Gastroesophageal sphincter (tissue), 4 donors: ENCODE data around the gene ADAM22. TPM values are rescaled to one million over a fixed set of nuclear protein-coding genes. Genes with fewer than 3 reads are reported as not detected.

ENCODE experiments used
- ATAC-seq: fragments of 150-250 bp; one replicate; pipeline ENCODE4 v1.9.1; 2016; ENCODE audit warnings: mild to moderate bottlenecking, moderate library complexity
- H3K27ac ChIP-seq, 4 donors: fragments of 200-600 bp; sonication (generic) in 3 of 4; 1 replicate in 3 of 4; 2 replicates in 1 of 4; pipeline ENCODE4 v1.5.1; 2016 to 2019
- H3K27me3 ChIP-seq: fragments of 200-600 bp; sonication (generic); one replicate; pipeline ENCODE4 v1.5.1; 2019
- H3K36me3 ChIP-seq, 2 donors: fragments of 200-600 bp; sonication (generic); one replicate each; pipeline ENCODE4 v1.5.1; 2019; ENCODE audit warnings: control low read depth in 1 of 2
- H3K4me1 ChIP-seq, 3 donors: fragments of 200-600 bp; sonication (generic); 1 replicate in 2 of 3; 2 replicates in 1 of 3; pipeline ENCODE4 v1.5.1; 2016 to 2019; ENCODE audit warnings: control low read depth in 2 of 3
- H3K4me3 ChIP-seq, 2 donors: fragments of 200-600 bp; sonication (generic); one replicate each; pipeline ENCODE4 v1.5.1; 2019; ENCODE audit warnings: mild to moderate bottlenecking in 1 of 2, moderate library complexity in 1 of 2
- H3K9me3 ChIP-seq, 3 donors: fragments of 200-600 bp; sonication (generic); one replicate each; pipeline ENCODE4 v1.5.1; 2017 to 2019; ENCODE audit warnings: control low read depth in 2 of 3
- CTCF ChIP-seq, 4 experiments: fragments of 200-600 bp in 2 of 4; fragments of 450-650 bp in 2 of 4; sonication (generic) in 1 of 4; IDR thresholded peaks; one replicate each; pipeline ENCODE4 v1.5.1; 2017 to 2019; ENCODE audit warnings: antibody characterized with exemption in 4 of 4, mild to moderate bottlenecking in 2 of 4, moderate library complexity in 2 of 4
- EP300 ChIP-seq: sonication (generic); formaldehyde crosslinking; IDR thresholded peaks from one replicate; pipeline ENCODE4 v1.6.1; 2017; ENCODE audit warnings: antibody characterized with exemption, mild to moderate bottlenecking
- POLR2A ChIP-seq, 2 donors: fragments of 450-650 bp; IDR thresholded peaks; one replicate each; pipeline ENCODE4 v1.6.1; 2017; ENCODE audit warnings: antibody characterized with exemption in 2 of 2, mild to moderate bottlenecking in 2 of 2, moderate library complexity in 1 of 2
- POLR2AphosphoS5 ChIP-seq: sonication (generic); formaldehyde crosslinking; IDR thresholded peaks from one replicate; pipeline ENCODE4 v1.6.1; 2017; ENCODE audit warnings: antibody characterized with exemption
- WGBS, 2 donors: methylation state at CpG; one replicate each; pipeline ENCODE4 v1.1.5; 2018; ENCODE audit warnings: low coverage in 1 of 2; 5-methylcytosine and 5-hydroxymethylcytosine counted together
- total RNA-seq, 4 donors: library from RNA; depleted of rRNA; stranded (reverse); fragments of >200 nt; gene quantifications; one replicate each; pipeline ENCODE4 v1.1.0, GENCODE V29; 2016

Gene ADAM22
- total RNA-seq, 4 donors from 2014 or later: 1.1 to 3.6 (median 1.7) TPM

GRCh38 chr7:87966271-87966670 is 32.2 kb downstream of the ADAM22 start:
- Histone ChIP-seq H3K4me3 (no peak overlapping the region), H3K27ac (no peak overlapping the region), H3K9me3 (no peaks in the 10 kb centered on the region), H3K27me3 (no peaks in the 10 kb centered on the region), H3K36me3 (no peaks in the 10 kb centered on the region), H3K4me1 (no peaks in the 10 kb centered on the region)
- WGBS, 2 donors: 78 to 84% methylated on average over 2 of the region's 2 CpGs
- TF ChIP-seq POLR2A (IDR thresholded peaks at IDR 0.05) (no peak), POLR2AphosphoS5 (no peak), EP300 (no peak), CTCF (IDR thresholded peaks at IDR 0.05) (no peak)
- no peak for ATAC-seq

- no peaks in the 10 kb centered on the region for H3K36me3 ChIP-seq
- 88% methylated on average over 1 of the region's 1 CpG; no CpG with 5 or more reads in 1 of the 2 donors for whole genome bisulfite sequencing, 2 donors
- no peaks in the 10 kb centered on the region for H3K9me3 ChIP-seq
- ATAC-seq: no peak
- no peaks in the 10 kb centered on the region for H3K4me1 ChIP-seq
- no peak for TF ChIP-seq EP300
- TF ChIP-seq CTCF (IDR thresholded peaks at IDR 0.05): no peak
- no peak for TF ChIP-seq POLR2AphosphoS5
- TF ChIP-seq POLR2A (IDR thresholded peaks at IDR 0.05): no peak
- no peak overlapping the region for H3K4me3 ChIP-seq
- no peaks in the 10 kb centered on the region for H3K27me3 ChIP-seq
- no peak overlapping the region for H3K27ac ChIP-seq
Measured at GRCh38 chr7:87968021-87968420, 34.0 kb downstream of the ADAM22 start.

GRCh38 chr7:87982116-87982515 is 48.1 kb downstream of the ADAM22 start:
- Histone ChIP-seq H3K4me3 (no peak overlapping the region), H3K4me1 (no peaks in the 10 kb centered on the region), H3K9me3 (no peaks in the 10 kb centered on the region), H3K36me3 (no peaks in the 10 kb centered on the region), H3K27ac (no peak overlapping the region), H3K27me3 (no peaks in the 10 kb centered on the region)
- 85 to 88% methylated on average over 3 of the region's 3 CpGs for WGBS, 2 donors
- TF ChIP-seq EP300 (no peak), POLR2AphosphoS5 (no peak), POLR2A (IDR thresholded peaks at IDR 0.05) (no peak), CTCF (IDR thresholded peaks at IDR 0.05) (no peak)
- ATAC-seq: no peak

- no peak overlapping the region for H3K27ac ChIP-seq
- H3K9me3 ChIP-seq: no peaks in the 10 kb centered on the region
- H3K4me3 ChIP-seq: no peak overlapping the region
- TF ChIP-seq EP300: no peak
- no peak for TF ChIP-seq POLR2A (IDR thresholded peaks at IDR 0.05)
- 87 to 89% methylated on average over 2 to 3 of the region's 3 CpGs for WGBS, 2 donors
- ATAC-seq: no peak
- H3K27me3 ChIP-seq: no peaks in the 10 kb centered on the region
- H3K4me1 ChIP-seq: no peaks in the 10 kb centered on the region
- no peaks in the 10 kb centered on the region for H3K36me3 ChIP-seq
Measured at GRCh38 chr7:87984088-87984487, 50.0 kb downstream of the ADAM22 start.

GRCh38 chr7:87993269-87993668 is 59.2 kb downstream of the ADAM22 start:
- H3K9me3 ChIP-seq: no peaks in the 10 kb centered on the region
- no peak overlapping the region for H3K27ac ChIP-seq
- H3K36me3 ChIP-seq: no peaks in the 10 kb centered on the region
- H3K27me3 ChIP-seq: no peaks in the 10 kb centered on the region
- TF ChIP-seq EP300 (no peak), POLR2A (IDR thresholded peaks at IDR 0.05) (no peak), CTCF (IDR thresholded peaks at IDR 0.05) (no peak), POLR2AphosphoS5 (no peak)
- no peak overlapping the region for H3K4me3 ChIP-seq
- no peak for ATAC-seq
- H3K4me1 ChIP-seq: no peaks in the 10 kb centered on the region
